ENCODE results near the gene ZBTB46.
"Not testable (repeated sequence)": the region's sequence is repeated elsewhere in the genome, so short reads cannot be mapped to it uniquely, and the experiment has no call there.

The ZBTB46 gene

GRCh38 chr20:63787302-63787701, 43.8 kb downstream of the ZBTB46 start:
- H3K36me3 Mint-ChIP-seq = no peaks in the 10 kb centered on the region
- H3K27me3 Mint-ChIP-seq = no peaks in the 10 kb centered on the region
- H3K27ac Mint-ChIP-seq = no peak overlapping the region
- ATAC-seq (replicated peaks) = no peak
- H3K9me3 Mint-ChIP-seq = no peaks in the 10 kb centered on the region
- H3K4me1 Mint-ChIP-seq = peaks cover 5 to 8% of the 10 kb centered on the region in 2 donors
- H3K4me3 Mint-ChIP-seq = no peak overlapping the region
- DNase-seq = no peak

- ATAC-seq (replicated peaks) = peak in 1 of 2 donors; percentile 10
- DNase-seq = no peak
- peaks cover 5 to 8% of the 10 kb centered on the region in 2 donors for H3K4me1 Mint-ChIP-seq
- H3K27ac Mint-ChIP-seq = no peak overlapping the region
- no peaks in the 10 kb centered on the region for H3K36me3 Mint-ChIP-seq
- H3K9me3 Mint-ChIP-seq = no peaks in the 10 kb centered on the region
- H3K27me3 Mint-ChIP-seq = no peaks in the 10 kb centered on the region
- no peak overlapping the region for H3K4me3 Mint-ChIP-seq
These were observed 45.4 kb downstream of the ZBTB46 start for GRCh38 chr20:63785691-63786131.

DNA sequence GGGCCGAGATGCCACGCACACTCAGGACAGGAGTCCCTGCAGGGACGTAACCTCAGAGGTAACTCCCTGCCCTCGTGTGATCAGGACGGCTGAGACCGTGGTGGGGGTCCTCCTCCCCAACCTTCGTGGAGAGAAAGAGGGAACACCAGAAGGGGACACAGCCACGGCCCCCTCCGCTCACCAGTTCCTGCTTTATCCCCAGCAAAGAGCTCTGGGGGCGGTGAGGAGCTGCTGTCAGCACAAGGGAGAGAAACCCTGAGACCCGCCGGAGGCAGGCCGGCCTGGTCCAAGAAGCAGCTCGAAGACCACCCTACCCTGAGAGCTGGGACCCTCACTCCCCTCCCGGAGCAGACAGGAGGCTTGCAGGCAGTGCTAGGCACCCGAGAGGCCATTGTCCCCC, 47.1 kb downstream of the ZBTB46 start:
- Mint-ChIP-seq H3K36me3 (no peaks in the 10 kb centered on the region), H3K27ac (no peak overlapping the region), H3K4me1 (peaks cover 5 to 8% of the 10 kb centered on the region in 2 donors), H3K9me3 (no peaks in the 10 kb centered on the region), H3K4me3 (no peak overlapping the region), H3K27me3 (no peaks in the 10 kb centered on the region)
- ATAC-seq (replicated peaks) (no peak), DNase-seq (no peak)

DNA sequence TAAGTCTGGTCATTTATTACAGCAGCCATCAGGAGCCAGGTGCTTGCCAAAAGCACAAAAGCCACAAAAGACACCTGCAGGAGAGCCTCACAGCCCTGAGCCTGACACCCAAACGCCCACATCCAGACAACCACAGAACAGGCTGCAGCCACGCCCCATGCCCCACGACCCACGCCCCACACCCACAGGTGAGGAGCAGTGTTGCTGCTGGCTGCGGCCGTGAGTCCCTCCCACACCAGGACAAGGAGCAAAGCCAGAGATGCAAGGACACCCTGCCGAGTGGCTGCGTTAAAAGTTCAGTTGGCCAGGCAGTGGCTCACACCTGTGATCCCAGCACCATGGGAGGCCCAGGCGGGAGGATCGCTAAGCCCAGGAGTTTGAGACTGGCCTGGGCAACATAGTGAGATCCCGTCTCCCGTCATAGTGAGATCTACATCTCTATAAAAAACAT, 48.5 kb downstream of the ZBTB46 start:
- Mint-ChIP-seq H3K4me3 (no peak overlapping the region), H3K27me3 (no peaks in the 10 kb centered on the region), H3K36me3 (no peaks in the 10 kb centered on the region), H3K9me3 (no peaks in the 10 kb centered on the region), H3K4me1 (peaks cover 5 to 8% of the 10 kb centered on the region in 2 donors), H3K27ac (no peak overlapping the region)
- ATAC-seq (replicated peaks) (no peak), DNase-seq (no peak)

DNA sequence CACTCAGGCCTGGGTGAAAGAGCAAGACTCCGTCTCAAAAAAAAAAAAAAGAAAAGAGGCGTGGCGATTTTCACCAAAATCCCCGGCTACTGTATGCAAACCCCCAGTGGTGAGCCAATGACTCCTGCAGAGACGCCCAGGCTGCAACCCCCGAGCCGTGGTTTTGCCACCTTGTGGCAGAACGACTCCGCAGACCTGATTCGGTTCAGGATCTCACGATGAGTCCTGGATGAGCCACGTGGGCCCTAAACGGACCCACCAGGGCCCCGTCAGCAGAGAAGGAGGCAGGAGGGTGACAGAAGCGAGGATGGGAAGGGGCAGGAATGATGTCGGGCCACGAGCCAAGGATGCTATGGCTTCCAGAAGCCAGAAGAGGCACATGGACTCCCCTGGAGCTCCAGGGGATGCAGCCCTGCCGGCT, 49.0 kb downstream of the ZBTB46 start:
- H3K4me3 Mint-ChIP-seq = no peak overlapping the region
- H3K4me1 Mint-ChIP-seq = peaks cover 5 to 8% of the 10 kb centered on the region in 2 donors
- H3K27ac Mint-ChIP-seq = no peak overlapping the region
- no peak for DNase-seq
- no peaks in the 10 kb centered on the region for H3K36me3 Mint-ChIP-seq
- no peak for ATAC-seq (replicated peaks)
- no peaks in the 10 kb centered on the region for H3K9me3 Mint-ChIP-seq
- no peaks in the 10 kb centered on the region for H3K27me3 Mint-ChIP-seq

DNA sequence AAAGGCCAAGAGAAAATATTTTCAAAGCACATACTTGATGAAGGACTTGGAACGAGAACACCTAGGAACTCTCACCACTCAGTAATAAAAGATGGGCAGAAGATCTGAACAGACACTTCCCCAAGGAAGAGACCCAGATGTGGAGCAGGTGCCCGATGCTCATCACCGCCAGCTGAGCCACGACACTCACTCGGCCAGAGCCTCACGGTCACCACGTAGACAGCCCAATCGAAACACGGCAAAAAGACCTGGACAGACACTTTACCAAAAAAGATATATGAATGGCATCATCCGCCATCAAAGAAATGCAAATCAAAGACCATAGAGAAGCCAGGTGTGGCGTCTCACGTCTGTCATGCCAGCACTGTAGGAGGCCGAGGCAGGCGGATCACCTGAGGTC, 49.9 kb downstream of the ZBTB46 start:
- H3K27ac Mint-ChIP-seq = no peak overlapping the region
- H3K9me3 Mint-ChIP-seq = no peaks in the 10 kb centered on the region
- H3K4me3 Mint-ChIP-seq = no peak overlapping the region

DNA sequence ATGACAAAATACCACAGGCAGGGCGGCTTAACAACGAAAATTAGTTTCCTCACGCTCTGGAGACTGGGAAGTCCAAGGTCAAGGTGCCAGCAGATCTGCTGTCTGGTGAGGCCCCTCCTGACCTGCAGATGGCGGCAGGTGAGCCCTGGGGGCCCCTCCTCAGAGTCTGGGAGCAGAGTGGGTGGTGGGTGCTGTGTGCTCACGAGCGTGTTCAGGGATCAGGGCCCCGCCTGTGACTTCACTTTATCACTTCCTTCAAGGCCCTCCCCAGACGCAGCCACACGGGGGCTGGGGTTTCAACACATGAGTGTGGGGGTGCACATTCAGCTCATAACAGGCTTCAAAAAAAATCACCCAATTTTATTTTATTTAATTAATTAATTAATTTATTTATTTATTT, 52.2 kb downstream of the ZBTB46 start:
- H3K27me3 Mint-ChIP-seq = peaks cover 0 to 3% of the 10 kb centered on the region in 2 donors
- no peaks in the 10 kb centered on the region for H3K9me3 Mint-ChIP-seq
- peaks cover 2 to 5% of the 10 kb centered on the region in 2 donors for H3K4me1 Mint-ChIP-seq
- H3K36me3 Mint-ChIP-seq = peaks cover 3 to 5% of the 10 kb centered on the region in 2 donors
- no peak overlapping the region for H3K27ac Mint-ChIP-seq
- no peak for DNase-seq
- no peak overlapping the region for H3K4me3 Mint-ChIP-seq
- ATAC-seq (replicated peaks) = no peak

More for the DNA sequence above, 49.9 kb downstream of the ZBTB46 start:
- no peaks in the 10 kb centered on the region for H3K36me3 Mint-ChIP-seq
- ATAC-seq (replicated peaks) = no peak
- peaks cover 2 to 3% of the 10 kb centered on the region in 2 donors for H3K4me1 Mint-ChIP-seq
- no peaks in the 10 kb centered on the region for H3K27me3 Mint-ChIP-seq
- DNase-seq = no peak

DNA sequence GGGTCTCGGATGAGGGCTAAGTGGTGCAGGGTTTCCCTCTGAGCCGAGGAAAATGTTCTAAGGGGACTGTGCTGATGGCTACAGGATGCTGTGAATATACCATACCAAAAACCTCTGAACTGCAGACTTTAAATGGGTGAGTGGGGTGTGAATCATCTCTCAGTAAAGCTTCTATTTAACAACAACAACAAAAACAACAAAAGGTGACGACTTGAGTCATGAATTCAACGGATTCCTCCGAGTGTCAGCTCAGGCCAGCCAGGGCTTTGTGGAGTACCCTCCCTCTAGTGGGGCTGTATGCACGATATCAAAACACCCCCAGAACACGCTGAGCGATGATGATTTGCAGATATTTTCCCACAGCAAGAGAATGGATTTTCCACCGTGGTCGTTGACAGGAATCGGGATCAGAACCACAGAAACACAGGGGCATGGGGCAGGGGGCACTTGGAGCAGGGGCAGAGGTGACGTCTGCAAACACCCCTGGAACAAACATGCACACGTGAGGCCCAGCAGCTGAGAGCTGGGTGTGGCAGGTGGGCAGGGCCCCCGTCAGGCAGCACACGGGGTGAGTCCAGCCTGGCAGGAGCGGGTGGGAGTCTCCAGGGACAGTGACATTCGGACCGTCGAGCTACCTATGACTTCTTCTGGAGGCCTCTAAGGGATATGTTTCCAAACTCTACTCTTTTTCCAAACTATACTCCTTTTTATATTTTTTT, 52.9 kb downstream of the ZBTB46 start:
- ATAC-seq (replicated peaks) = no peak
- H3K4me3 Mint-ChIP-seq = no peak overlapping the region
- peaks cover 0 to 3% of the 10 kb centered on the region in 2 donors for H3K27me3 Mint-ChIP-seq
- peaks cover 4 to 5% of the 10 kb centered on the region in 2 donors for H3K4me1 Mint-ChIP-seq
- H3K9me3 Mint-ChIP-seq = no peaks in the 10 kb centered on the region
- H3K36me3 Mint-ChIP-seq = peaks cover 3 to 5% of the 10 kb centered on the region in 2 donors
- H3K27ac Mint-ChIP-seq = no peak overlapping the region
- DNase-seq = no peak

- Mint-ChIP-seq H3K4me3 (no peak overlapping the region), H3K4me1 (peaks cover 4 to 5% of the 10 kb centered on the region in 2 donors), H3K36me3 (peaks cover 3 to 5% of the 10 kb centered on the region in 2 donors), H3K27me3 (peaks cover 0 to 3% of the 10 kb centered on the region in 2 donors), H3K27ac (no peak overlapping the region), H3K9me3 (no peaks in the 10 kb centered on the region)
- ATAC-seq (replicated peaks) (no peak), DNase-seq (no peak)
These were observed 53.5 kb downstream of the ZBTB46 start for GRCh38 chr20:63777614-63778013.

GRCh38 chr20:63776875-63777274, 54.2 kb downstream of the ZBTB46 start:
- H3K27me3 Mint-ChIP-seq; H3K9me3 Mint-ChIP-seq; DNase-seq; H3K27ac Mint-ChIP-seq; H3K36me3 Mint-ChIP-seq; ATAC-seq (replicated peaks); H3K4me3 Mint-ChIP-seq; H3K4me1 Mint-ChIP-seq: not testable (repeated sequence)

GRCh38 chr20:63775096-63775978, 55.7 kb downstream of the ZBTB46 start:
- H3K36me3 Mint-ChIP-seq = peaks cover 3 to 5% of the 10 kb centered on the region in 2 donors
- DNase-seq (no peak), ATAC-seq (replicated peaks) (peak; percentile 31 to 46)
- H3K27ac Mint-ChIP-seq = no peak overlapping the region
- peaks cover 0 to 3% of the 10 kb centered on the region in 2 donors for H3K27me3 Mint-ChIP-seq
- H3K9me3 Mint-ChIP-seq = no peaks in the 10 kb centered on the region
- peak overlapping the region in 1 of 2 donors; percentile 46 for H3K4me3 Mint-ChIP-seq
- peaks cover 4 to 5% of the 10 kb centered on the region in 2 donors for H3K4me1 Mint-ChIP-seq

- Mint-ChIP-seq H3K27me3 (peaks cover 0 to 3% of the 10 kb centered on the region in 2 donors), H3K4me1 (peaks cover 4 to 5% of the 10 kb centered on the region in 2 donors), H3K36me3 (peaks cover 3 to 7% of the 10 kb centered on the region in 2 donors), H3K4me3 (no peak overlapping the region), H3K9me3 (no peaks in the 10 kb centered on the region), H3K27ac (no peak overlapping the region)
- DNase-seq (no peak), ATAC-seq (replicated peaks) (no peak)
These were observed 56.8 kb downstream of the ZBTB46 start for GRCh38 chr20:63774306-63774705.

DNA sequence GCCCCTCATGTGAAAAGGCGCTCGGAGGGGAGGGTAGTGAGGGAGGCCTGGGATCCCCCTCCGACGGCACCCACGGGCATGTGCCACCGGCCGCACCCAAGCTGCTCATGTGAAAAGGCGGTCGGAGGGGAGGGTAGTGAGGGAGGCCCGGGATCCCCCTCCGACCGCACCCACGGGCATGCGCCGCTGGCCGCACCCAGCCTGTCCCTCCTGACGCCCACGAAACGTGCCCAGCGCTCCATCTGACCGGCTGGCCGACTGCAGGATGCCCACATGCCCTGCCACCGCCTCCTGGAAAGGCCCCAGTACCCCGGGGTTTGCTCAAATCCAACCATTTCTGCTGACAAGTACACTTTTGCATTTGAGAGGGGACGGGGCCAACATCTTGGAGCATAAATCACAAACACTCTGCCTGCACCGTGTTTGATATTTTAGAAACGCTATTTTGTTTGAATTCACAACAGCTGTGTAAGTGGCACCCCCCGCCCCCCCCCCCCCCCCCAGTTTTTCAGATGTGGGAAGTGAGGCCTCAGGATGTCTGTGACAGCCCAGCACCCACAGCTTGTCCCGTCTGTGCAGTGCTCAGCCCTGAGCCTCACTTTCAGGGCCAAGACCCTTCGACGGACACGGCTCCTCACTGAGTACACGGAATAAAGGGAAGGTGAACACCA, 57.4 kb downstream of the ZBTB46 start:
- no peaks in the 10 kb centered on the region for H3K9me3 Mint-ChIP-seq
- DNase-seq = no peak
- ATAC-seq (replicated peaks) = no peak
- peaks cover 0 to 3% of the 10 kb centered on the region in 2 donors for H3K27me3 Mint-ChIP-seq
- peaks cover 4 to 5% of the 10 kb centered on the region in 2 donors for H3K4me1 Mint-ChIP-seq
- peaks cover 3 to 7% of the 10 kb centered on the region in 2 donors for H3K36me3 Mint-ChIP-seq
- H3K27ac Mint-ChIP-seq = no peak overlapping the region
- H3K4me3 Mint-ChIP-seq = no peak overlapping the region

Data from stimulated activated naive B cell treated with anti-CD40 and anti-IgM and Interleukin-4, amounts not matched to agents 10 μg/mL and 1 μg/mL and 100 μg/mL, for 72 hours (primary cell).